Cardiac fibroblast (primary cell): ENCODE measurements around the gene FXYD2.

Source experiments
- DNase-seq, 2 donors: peaks; one replicate each; pipeline versions ENCODE4 v3.0.0 to v3.0.0-alpha.2; 2010; ENCODE audit warnings: low read depth in 2 of 2
- H3K4me3 ChIP-seq, 2 donors: replicated peaks in 1 of 2; 1 replicate in 1 of 2; 2 replicates in 1 of 2; pipeline ENCODE4 v1.5.1; 2011; ENCODE audit warnings: low read depth in 2 of 2, low read length in 2 of 2, mild to moderate bottlenecking in 2 of 2, moderate library complexity in 1 of 2
- CTCF ChIP-seq: IDR thresholded peaks from one replicate; pipeline ENCODE4 v1.5.1; 2011; ENCODE audit warnings: low read depth, mild to moderate bottlenecking, low read length, inconsistent platforms

Gene FXYD2

GRCh38 chr11:117857734-117858414 lies 33.3 kb upstream of the FXYD2 start:
- no peak for TF ChIP-seq CTCF
- DNase-seq = no peak
- no peak overlapping the region for H3K4me3 ChIP-seq

- no peak for DNase-seq
- no peak overlapping the region for H3K4me3 ChIP-seq
- TF ChIP-seq CTCF = no peak
Measured at GRCh38 chr11:117855912-117856651, 31.5 kb upstream of the FXYD2 start.

GRCh38 chr11:117855186-117855845 lies 30.8 kb upstream of the FXYD2 start:
- TF ChIP-seq CTCF = no peak
- no peak for DNase-seq
- no peak overlapping the region for H3K4me3 ChIP-seq

GRCh38 chr11:117852309-117852708 lies 27.8 kb upstream of the FXYD2 start:
- no peak for DNase-seq
- TF ChIP-seq CTCF = no peak
- H3K4me3 ChIP-seq = no peak overlapping the region

GRCh38 chr11:117851852-117852251 lies 27.3 kb upstream of the FXYD2 start:
- TF ChIP-seq CTCF = no peak
- H3K4me3 ChIP-seq = no peak overlapping the region
- peak in 1 of 2 donors; percentile 26 for DNase-seq

- DNase-seq = peak; percentile 7 to 43
- TF ChIP-seq CTCF = no peak
- no peak overlapping the region for H3K4me3 ChIP-seq
Measured at GRCh38 chr11:117851106-117851505, 26.6 kb upstream of the FXYD2 start.
